K562 (cell line): ENCODE measurements around the gene CPED1. TPM values are rescaled to one million over a fixed set of nuclear protein-coding genes. Genes with fewer than 3 reads are reported as not detected.

ENCODE experiments used
- ARHGAP35 ChIP-seq: fragments of 450-650 bp; IDR thresholded peaks from 2 replicates; pipeline ENCODE4 v1.6.1; 2018; ENCODE audit not compliant: partially characterized antibody
- GTF2A2 ChIP-seq: IDR thresholded peaks from 2 replicates; pipeline ENCODE4 v1.6.1; 2016; ENCODE audit warnings: mild to moderate bottlenecking, missing genetic modification characterization, missing compliant biosample characterization
- HBP1 ChIP-seq: fragments of 450-650 bp; formaldehyde crosslinking; IDR thresholded peaks from 2 replicates; pipeline ENCODE4 v1.4.0; 2022; ENCODE audit warnings: missing genetic modification characterization
- NFIX ChIP-seq: fragments of 250-450 bp; sonication (Bioruptor Pico); IDR thresholded peaks from 2 replicates; pipeline ENCODE4 v1.4.0; 2020; ENCODE audit warnings: low read depth, mild to moderate bottlenecking, moderate library complexity
- NR2C2 ChIP-seq, 2 experiments: fragments of 200-800 bp in 1 of 2; sonication (Bioruptor generic) in 1 of 2; sonication (generic) in 1 of 2; formaldehyde crosslinking in 1 of 2; IDR thresholded peaks; 2 replicates each; pipeline versions ENCODE4 v1.6.1 to v1.8.0; 2016 to 2022; ENCODE audit warnings: mild to moderate bottlenecking in 1 of 2, missing compliant biosample characterization in 1 of 2, missing genetic modification characterization in 1 of 2, missing genetic modification reagents in 1 of 2
- POLR2AphosphoS2 ChIP-seq: IDR thresholded peaks from 2 replicates; pipeline ENCODE4 v1.6.1; 2012; ENCODE audit warnings: low read length, improper control_type of control experiment
- POLR2AphosphoS5 ChIP-seq: IDR thresholded peaks from 2 replicates; pipeline ENCODE4 v1.6.1; 2011; ENCODE audit warnings: mild to moderate bottlenecking, low read depth, low read length, moderate library complexity; ENCODE audit not compliant: control insufficient read depth, insufficient read depth
- RBM22 ChIP-seq: fragments of 200-400 bp; formaldehyde crosslinking; IDR thresholded peaks from 2 replicates; pipeline ENCODE4 v1.6.1; 2018; ENCODE audit warnings: low read length, low read depth; ENCODE audit not compliant: poor library complexity, severe bottlenecking
- RFX7 ChIP-seq: fragments of 250-450 bp; sonication (Bioruptor Pico); IDR thresholded peaks from 2 replicates; pipeline ENCODE4 v1.5.1; 2021; ENCODE audit warnings: mild to moderate bottlenecking
- THAP7 ChIP-seq: fragments of 250-450 bp; sonication (Bioruptor Pico); IDR thresholded peaks from 2 replicates; pipeline ENCODE4 v1.5.0; 2021
- ZBTB5 ChIP-seq: fragments of 450-650 bp; IDR thresholded peaks from 2 replicates; pipeline ENCODE4 v1.6.1; 2017; ENCODE audit warnings: antibody characterized with exemption
- ZEB2 ChIP-seq: fragments of 450-650 bp; IDR thresholded peaks from 2 replicates; pipeline ENCODE4 v1.6.1; 2016
- ZNF41 ChIP-seq: fragments of 250-450 bp; sonication (Bioruptor Pico); conservative IDR thresholded peaks from 2 replicates; pipeline ENCODE4 v1.4.0; 2020; ENCODE audit warnings: mild to moderate bottlenecking
- ZNF512 ChIP-seq: IDR thresholded peaks from 2 replicates; pipeline ENCODE4 v1.6.1; 2016; ENCODE audit warnings: missing genetic modification characterization, missing compliant biosample characterization
- polyA plus RNA-seq, 8 experiments: library from polyadenylated mRNA; depleted of rRNA in 4 of 8; stranded (reverse) in 5 of 8; unstranded in 3 of 8; fragments of >200 nt; fragmentation: Nextera tagmentation in 2 of 8; fragmentation: Illumina TruSeq in 1 of 8; extraction: Ambion mirVana in 2 of 8; extraction: Trizol in 1 of 8; gene quantifications; 2 replicates each; pipeline versions ENCODE4 v1.2.1 to v1.2.3, GENCODE V29; 2011 to 2014; ENCODE audit warnings: inconsistent platforms in 1 of 8, missing spikeins in 1 of 8
- total RNA-seq, 7 experiments: library from RNA; depleted of rRNA in 6 of 7; stranded (reverse); fragments of >200 nt in 6 of 7; fragmentation: Illumina TruSeq in 2 of 7; extraction: Trizol in 2 of 7; gene quantifications; 2 replicates each; pipeline versions ENCODE4 v1.2.1 to v1.2.3, GENCODE V29; 2011 to 2021; ENCODE audit warnings: low replicate concordance in 1 of 7
- TF ChIP-seq, protein P1 (sequence below), 2 experiments: fragments of 450-650 bp; conservative IDR thresholded peaks; 2 replicates each; pipeline ENCODE4 v1.6.1; 2017; ENCODE audit warnings: mild to moderate bottlenecking in 2 of 2, moderate library complexity in 2 of 2
- TF ChIP-seq, protein P2 (sequence below): fragments of 250-450 bp; sonication (Bioruptor Pico); IDR thresholded peaks from 2 replicates; pipeline ENCODE4 v1.5.0; 2020; ENCODE audit warnings: mild to moderate bottlenecking, borderline replicate concordance

CPED1 gene
- total and polyA plus RNA-seq, 9 of the 15 experiments (the other 6 are each of a cell fraction or from before 2014, with no cell fraction given): 195 to 393 (median 290) TPM

GRCh38 chr7:120996333-120996987 is 7.9 kb downstream of the CPED1 start (continued):
- TF ChIP-seq POLR2AphosphoS5 (0 out of 2 replicates have a peak, but pooled peaks have one; percentile 22), RBM22 (no peak), ZBTB5 (no peak), ZEB2 (no peak), ZNF512 (no peak), RFX7 (CRISPR knock-in tag) (no peak), ARHGAP35 (no peak), THAP7 (CRISPR knock-in tag) (no peak), ZNF41 (CRISPR knock-in tag) (no peak), GTF2A2 (tag) (no peak), NFIX (CRISPR knock-in tag) (peak; percentile 23; the same call in 1 of the 2 replicates), HBP1 (no peak), NR2C2 (CRISPR knock-in tag; IDR thresholded peaks at IDR 0.05) (no peak), NR2C2 (tag; IDR thresholded peaks at IDR 0.05) (peak; percentile 45; the same call in 1 of the 2 replicates), POLR2AphosphoS2 (no peak)
- TF ChIP-seq, protein P1, sequence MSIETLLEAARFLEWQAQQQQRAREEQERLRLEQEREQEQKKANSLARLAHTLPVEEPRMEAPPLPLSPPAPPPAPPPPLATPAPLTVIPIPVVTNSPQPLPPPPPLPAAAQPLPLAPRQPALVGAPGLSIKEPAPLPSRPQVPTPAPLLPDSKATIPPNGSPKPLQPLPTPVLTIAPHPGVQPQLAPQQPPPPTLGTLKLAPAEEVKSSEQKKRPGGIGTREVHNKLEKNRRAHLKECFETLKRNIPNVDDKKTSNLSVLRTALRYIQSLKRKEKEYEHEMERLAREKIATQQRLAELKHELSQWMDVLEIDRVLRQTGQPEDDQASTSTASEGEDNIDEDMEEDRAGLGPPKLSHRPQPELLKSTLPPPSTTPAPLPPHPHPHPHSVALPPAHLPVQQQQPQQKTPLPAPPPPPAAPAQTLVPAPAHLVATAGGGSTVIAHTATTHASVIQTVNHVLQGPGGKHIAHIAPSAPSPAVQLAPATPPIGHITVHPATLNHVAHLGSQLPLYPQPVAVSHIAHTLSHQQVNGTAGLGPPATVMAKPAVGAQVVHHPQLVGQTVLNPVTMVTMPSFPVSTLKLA (conservative IDR thresholded peaks at IDR 0.05): 0 out of 4 replicates have a peak, but pooled peaks of 1 of the 2 experiments have one; percentile 22
- TF ChIP-seq, protein P2, sequence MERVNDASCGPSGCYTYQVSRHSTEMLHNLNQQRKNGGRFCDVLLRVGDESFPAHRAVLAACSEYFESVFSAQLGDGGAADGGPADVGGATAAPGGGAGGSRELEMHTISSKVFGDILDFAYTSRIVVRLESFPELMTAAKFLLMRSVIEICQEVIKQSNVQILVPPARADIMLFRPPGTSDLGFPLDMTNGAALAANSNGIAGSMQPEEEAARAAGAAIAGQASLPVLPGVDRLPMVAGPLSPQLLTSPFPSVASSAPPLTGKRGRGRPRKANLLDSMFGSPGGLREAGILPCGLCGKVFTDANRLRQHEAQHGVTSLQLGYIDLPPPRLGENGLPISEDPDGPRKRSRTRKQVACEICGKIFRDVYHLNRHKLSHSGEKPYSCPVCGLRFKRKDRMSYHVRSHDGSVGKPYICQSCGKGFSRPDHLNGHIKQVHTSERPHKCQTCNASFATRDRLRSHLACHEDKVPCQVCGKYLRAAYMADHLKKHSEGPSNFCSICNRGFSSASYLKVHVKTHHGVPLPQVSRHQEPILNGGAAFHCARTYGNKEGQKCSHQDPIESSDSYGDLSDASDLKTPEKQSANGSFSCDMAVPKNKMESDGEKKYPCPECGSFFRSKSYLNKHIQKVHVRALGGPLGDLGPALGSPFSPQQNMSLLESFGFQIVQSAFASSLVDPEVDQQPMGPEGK (CRISPR knock-in tag): no peak
